Renal cortex interstitium (tissue), 11 donors: Measurements from ENCODE around the gene CAV2. TPM values are rescaled to one million over a fixed set of nuclear protein-coding genes. Genes with fewer than 3 reads are reported as not detected.

Source experiments
- DNase-seq, 11 donors: peaks; one replicate each; pipeline ENCODE4 v3.0.0-alpha.2; 2013; ENCODE audit warnings: low read depth in 9 of 11, low spot score in 4 of 11; ENCODE audit errors: extremely low read depth in 1 of 11
- polyA plus RNA-seq, 3 donors: library from polyadenylated mRNA; unstranded; fragments of 120-200 nt; gene quantifications; one replicate each; pipeline ENCODE4 v1.2.1, GENCODE V29; 2013; ENCODE audit not compliant: insufficient read length in 3 of 3

The CAV2 gene
- polyA plus RNA-seq, 3 donors = 24.9 to 31.6 (median 28.9) TPM

DNA sequence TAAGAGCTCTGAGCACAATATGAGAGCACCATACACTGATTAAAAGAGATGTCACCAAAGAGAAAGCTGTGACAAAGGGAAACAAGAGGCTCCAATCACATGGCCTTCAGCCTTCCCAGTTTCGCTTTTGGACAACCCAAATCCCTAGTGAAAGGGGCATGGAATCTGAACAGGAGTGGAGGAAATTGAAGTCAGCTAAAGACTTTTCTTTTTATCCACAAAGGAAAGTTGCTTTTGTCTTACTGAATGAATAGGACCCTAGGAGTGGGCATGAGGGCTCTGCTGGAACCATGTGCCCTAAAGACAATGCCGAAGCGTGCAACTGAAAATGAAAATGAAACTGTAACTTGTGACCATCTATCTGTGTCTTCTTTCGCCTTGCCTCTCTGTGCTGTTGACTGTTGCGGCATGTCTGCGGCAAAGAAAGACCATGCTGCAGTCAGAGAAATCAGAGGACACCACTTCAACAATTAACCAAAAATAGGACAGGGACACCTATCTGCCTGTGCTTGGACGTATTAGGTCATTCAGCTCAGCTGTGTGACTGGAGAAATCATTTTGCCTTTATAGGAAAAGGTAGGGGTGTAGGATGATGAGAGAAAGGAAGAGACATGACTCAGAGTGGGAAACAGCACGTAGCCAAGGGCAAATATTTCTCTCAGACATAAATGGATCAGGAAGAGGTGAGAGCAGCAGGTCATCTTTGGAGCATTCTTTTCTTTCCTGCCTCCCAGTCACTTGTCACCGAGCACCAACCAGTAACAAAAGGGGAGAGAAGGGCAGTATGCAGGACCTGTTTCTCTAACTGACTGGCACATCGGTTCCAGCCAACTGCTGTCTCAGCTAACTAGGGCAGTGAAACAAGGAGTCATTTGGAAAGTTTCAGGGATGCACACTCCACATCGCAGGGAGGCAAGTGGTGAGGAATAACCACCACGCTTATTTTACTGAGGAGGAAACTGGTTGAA is 12.3 kb downstream of the CAV2 start:
- no peak for DNase-seq

DNA sequence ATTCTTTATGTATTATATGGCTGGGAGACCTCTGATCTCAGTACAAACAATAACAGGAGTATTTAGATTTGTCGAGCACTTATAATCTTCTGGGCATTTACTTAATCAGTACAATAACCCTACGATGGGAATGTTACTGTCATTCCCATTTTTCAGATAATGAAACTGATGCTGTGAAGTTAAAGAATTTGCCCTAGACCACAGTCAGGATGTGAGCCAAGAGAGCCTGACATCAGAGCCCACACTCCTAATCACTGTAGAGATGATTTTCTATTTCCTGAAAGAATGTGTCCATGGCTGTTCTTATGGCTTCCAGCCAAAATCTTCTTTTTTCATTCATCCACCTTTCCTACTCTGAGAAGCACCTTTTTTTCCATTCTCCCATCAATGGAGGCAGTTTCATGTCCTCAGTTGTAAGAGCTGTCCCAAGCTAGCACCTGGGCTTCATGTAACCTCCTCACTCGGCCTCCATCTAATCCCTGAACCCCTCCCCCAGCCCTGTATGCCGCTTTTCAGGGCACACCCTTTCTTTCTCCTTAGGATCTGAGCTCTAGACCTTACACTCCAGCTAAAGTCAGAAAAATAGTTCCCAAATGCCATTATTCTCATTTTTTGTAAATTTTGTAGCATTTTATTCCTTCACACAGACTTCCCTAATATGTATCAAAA is 13.1 kb downstream of the CAV2 start:
- DNase-seq = no peak

DNA sequence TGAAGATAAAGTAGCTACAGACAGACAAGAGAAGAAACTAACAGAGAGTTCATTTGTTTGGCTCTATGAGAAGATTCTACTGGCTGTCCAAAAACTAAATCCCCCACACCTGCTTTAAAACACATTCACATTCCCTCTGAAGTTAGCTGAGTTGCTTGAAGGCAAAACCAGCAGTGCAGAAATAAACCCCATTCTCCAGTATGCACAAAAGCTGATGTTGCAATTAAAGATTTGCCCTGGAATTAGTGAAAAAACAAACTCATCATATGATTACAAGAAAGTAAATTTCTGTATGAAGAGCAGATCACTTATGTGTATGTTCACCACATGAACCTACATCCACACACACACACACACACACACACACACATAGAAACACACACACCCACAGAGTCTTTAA is 16.0 kb downstream of the CAV2 start:
- no peak for DNase-seq

DNA sequence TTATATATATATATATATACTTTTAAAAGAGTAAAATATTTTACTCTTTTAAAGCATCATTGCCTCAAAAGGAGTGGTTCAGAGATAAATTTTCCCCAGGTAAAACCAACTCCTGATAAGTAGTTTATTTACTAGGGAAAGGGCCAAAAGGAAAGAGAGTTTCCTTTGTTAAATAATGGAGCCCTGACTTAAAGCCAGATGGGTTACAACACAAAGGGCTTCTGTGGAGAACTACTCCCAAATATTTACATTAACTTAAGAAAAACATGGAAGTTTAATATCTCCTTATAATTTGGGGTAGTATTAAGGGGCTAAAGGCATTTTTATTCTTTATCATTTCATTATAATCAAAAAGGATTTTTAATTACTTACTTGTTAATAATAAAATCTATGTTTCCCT is 16.8 kb downstream of the CAV2 start:
- no peak for DNase-seq

DNA sequence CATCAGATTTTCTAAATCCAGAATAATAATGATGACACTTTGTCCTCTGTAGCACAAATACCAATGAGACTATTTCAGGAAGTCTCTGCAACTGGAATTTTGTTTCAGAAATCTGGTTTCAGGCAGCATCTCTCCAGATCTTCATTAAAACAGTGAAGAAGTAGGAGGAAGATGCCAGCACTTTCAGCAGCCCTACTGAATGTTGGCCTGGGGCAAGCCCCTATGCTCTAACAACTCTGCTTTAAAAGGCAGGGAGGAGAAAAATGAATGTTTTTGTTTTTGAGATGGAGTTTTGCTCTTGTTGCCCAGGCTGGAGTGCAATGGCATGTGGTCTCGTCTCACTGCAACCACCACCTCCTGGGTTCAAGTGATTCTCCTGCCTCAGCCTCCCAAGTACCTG is 18.1 kb downstream of the CAV2 start:
- DNase-seq = no peak

DNA sequence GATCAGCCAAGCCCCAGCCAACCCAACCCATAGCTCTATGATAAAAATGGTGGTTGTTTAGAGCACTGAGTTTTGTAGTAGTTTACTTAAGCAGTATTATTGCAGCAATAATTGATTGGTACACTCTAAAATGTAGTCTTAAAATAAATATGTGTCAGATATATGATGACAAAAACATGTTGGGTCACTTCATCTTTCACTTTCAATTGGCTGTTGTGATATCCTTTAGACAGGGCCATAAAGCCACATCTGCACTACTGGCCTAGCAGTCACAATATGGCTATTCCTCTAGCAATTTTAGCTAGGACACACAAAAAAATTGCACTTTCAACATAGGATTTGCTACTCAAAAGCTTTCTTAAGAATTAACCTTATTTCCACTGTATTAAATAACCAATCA is 19.4 kb downstream of the CAV2 start:
- DNase-seq = no peak

DNA sequence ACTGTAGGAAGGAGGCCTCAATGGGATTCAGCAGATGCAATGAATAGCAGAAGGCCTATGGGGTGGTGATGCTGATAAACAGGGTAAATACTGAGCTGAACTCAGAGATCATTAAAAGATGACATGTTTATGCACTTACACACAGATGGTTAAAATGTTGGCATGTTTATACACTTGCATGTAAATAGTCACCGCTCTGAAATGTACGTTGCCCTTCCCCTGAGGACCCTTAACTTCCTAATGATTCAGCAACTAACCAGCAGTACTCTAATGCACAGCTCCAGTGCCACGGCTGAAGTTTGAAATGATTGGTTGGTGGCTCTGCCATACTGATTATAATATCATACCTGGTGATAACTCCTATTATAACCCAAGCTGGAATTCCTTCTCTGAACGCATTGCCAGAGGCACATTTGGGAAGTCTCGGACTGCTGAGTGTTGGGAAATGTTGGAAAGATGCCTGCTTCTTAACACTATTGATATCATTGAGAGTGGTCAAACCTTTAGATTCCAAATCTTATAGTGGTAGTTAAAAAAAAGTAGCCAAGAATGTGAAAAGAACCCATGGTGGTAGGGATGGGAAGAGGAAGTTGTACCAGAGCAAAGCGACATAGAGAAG is 21.6 kb downstream of the CAV2 start:
- no peak for DNase-seq

DNA sequence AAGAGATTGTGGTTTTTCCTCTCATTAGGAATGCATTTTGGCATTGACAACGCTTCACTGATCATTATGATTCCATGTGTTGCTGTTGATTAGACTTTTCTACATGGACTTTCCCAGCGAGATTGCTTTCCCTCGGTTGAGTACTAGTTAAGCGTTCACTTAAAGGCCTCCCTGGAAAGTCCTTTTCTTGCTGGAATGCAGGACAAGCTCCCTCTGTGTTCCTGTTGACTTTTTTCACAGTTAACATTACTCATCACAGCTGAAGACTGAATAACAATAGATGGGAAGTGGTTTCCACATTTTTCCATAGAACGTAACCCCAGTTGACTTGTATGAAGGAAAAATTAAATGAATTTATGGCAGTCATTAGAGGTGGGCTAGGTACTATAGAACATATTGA is 22.7 kb downstream of the CAV2 start:
- DNase-seq = no peak

DNA sequence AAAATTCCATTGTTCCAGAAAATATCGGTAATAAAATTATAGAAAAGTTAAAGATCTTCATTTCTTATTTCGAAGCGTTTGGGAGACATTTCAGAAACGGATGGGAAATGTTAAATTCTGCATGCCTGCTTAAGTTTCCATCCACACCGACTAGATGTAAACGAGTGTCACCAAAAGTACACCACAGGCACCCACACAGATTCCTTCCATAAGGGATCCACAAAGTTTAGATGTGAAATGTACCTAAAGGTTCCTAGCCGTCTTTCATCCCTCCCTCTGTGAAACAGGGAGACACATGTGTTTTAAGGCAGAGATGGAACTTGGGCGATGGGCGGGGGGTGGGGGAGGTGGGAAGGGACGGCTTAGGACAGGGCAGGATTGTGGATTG is 24.7 kb downstream of the CAV2 start:
- no peak for DNase-seq

DNA sequence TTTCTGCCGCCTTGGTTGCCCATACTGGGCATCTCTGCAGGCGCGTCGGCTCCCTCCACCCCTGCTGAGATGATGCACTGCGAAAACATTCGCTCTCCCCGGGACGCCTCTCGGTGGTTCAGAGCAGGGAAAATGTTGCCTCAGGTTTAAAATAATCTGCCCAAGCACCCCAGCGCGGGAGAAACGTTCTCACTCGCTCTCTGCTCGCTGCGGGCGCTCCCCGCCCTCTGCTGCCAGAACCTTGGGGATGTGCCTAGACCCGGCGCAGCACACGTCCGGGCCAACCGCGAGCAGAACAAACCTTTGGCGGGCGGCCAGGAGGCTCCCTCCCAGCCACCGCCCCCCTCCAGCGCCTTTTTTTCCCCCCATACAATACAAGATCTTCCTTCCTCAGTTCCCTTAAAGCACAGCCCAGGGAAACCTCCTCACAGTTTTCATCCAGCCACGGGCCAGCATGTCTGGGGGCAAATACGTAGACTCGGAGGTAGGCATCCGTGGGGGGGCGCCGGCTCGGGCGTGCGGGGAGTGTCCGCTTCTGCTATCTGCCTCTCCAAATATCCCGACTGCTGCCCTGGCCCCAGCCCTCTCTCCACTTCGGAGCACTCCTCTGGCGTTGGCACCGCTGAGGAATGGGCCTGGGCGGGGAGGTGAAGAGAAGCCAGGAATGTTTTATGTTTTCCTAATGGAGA is 25.2 kb downstream of the CAV2 start, which contains the start of gene CAV1:
Gene CAV1 (plus strand): TSS at position 428 of the 689 bp plus-strand sequence. CDS start 27 bp downstream, at position 455.
- peak in 2 of 11 donors; percentile 16 to 30 for DNase-seq

DNA sequence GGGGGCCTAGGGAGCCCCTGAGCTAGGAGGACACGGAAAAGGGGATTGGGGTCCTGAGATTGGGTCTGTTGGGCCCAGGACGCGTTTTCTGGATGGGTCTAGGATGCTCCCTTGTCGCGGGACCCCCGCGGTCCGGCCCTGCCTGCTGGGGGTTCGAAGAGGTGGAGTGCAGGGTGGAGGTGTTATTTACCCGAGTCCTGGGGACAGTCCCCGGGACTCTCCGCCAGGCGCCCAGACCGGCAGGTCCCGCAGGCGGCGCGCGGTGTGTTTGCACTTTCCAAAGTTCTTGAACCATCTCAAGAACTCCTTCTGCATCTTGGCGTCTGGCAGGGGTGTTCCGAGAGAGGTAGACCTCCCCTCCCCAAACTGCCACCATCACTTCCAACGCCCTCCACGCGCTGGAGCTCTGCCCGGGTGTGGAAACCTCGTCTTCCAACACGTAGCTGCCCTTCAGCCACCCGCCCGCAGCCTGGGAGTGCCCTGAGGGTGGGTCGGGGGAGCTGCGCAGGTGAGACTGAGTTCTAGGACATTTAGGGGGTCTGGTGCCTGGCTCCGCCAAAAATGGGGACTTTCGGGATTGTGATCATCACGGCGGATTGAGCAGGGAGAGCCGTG is 25.9 kb downstream of the CAV2 start:
- no peak for DNase-seq

DNA sequence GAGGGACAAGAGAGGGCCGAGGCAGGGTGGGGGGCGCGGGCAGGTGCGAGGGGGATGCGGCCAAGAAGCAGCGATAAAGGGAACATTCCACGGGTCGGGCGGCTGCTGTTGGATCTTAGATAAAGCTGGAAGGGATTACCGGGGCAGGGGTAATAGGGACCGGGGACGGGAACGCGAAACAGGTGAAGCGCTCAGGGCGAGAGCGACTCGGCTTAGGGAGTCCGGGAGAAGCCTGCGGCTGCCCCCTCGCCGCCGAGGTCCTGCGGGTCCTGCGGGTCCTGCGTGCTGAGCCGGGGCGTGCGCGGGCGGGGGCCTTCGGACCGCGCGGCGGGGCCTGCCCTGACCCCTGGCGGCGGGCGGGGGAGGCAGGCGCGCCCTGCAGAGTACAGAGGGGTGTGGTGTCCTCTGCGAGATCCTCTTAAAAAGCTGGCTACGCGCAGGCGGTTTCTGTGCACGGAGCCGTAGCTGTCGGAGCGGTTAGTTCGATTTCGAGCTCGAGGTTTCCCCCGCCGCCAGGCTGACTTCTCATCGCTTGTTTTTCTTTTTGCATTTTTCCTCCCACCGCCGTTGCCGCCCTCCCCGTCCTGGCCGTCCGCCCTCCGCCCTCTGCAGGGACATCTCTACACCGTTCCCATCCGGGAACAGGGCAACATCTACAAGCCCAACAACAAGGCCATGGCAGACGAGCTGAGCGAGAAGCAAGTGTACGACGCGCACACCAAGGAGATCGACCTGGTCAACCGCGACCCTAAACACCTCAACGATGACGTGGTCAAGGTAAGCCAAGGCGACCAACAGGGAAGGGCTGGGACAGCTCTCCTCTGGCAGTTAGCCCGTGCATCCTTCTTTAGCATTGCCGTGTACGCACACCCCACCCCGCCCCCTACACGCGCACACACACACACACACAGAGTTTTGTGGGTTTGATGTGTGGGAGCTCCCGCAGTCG is 26.6 kb downstream of the CAV2 start:
- peak in 3 of 11 donors; percentile 21 to 40 (median 27) for DNase-seq

DNA sequence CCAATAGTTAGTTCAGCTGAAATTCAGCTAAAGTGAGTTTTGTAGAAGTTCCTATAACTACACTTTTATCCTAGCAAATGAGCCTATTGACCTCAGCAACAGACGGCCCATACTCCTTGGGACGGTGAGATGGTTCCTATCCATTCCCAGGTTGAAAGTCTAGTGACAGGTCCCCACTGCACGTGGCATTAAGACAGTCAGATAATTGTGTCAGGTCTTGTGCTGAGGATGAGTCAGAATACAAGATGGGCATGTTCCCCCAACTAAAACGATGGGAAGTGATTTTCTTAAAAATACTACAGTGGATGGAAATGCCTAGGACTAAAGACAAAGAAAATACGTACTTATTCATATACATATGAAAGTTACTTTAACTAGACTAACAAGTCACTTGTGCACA is 27.4 kb downstream of the CAV2 start:
- no peak for DNase-seq

DNA sequence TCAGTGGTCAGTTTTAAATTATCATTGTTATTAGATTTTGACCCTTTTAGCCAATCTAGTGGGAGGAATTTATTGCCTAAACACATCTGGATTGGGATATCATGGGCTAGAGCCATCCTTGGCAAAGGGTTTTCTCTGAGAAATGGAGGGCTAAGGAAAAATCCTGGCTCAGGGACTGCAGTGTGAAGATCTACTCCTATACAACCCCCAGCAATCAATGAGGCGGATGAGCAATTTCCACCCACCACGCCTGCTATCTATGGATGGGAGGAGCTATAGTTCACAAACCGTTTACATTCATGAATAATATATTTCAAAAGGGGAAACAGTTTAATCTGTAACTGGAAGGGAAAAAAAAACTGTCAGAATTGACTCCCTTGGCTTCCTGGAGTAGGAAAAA is 28.0 kb downstream of the CAV2 start:
- DNase-seq = no peak

DNA sequence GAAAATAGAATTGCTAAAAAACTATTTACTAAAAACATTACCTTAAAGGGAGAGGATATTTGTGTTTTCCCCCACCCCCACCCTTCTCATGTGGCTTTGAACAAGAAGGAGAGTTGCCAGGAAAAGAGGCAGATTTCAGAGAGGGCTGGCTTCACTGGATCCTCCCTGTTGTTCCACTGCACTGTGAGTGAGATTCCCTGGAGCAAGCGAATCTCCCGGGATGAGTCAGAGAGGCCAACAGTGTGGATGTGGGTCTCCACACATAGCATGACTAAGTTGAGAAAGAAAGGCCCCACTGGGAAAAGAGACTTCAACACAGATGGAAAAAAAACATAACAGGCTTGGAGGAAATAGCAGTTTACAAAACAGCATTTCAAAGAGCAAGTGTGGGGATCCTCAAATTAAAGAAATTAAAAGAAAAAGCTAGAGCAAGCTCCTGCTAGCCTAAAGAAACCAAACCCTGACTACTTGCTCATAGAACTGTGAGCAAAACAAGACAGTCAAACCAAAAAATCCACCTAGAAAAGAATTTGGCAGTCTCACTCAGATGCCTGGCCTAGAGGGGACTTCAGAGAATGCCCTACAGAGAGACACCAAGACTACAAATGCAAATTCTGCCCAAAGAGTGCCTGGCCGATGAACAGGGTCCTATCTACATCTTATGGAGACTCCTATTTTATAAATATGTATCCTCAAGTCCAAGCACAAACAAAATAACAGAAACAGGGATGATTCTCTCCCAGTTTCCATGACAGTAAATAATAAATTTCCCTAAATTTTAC is 28.7 kb downstream of the CAV2 start:
- no peak for DNase-seq

DNA sequence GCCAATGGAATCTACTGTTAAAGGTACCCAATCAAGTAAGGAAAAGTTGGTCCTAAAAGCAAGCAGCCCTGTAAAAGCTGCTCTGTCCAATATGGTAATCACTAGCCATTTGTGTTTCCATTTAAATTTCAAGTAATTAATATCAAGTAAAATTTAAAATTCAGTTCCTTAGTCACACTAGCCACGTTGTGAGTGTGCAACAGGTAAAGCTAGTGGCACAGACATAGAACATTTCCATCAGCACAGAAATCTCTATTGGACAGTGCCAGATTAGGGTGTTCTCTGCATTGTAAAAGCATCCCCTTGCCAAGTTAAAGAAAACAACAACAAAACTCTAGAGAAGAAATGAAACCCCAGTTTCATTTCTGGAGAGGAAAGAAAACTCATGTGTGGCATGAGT is 29.7 kb downstream of the CAV2 start:
- DNase-seq = no peak
